Stimulated activated CD4-positive, alpha-beta T cell treated with anti-CD3 and anti-CD28 coated beads, Interleukin-4, amount 100 ng/mL, for 48 hours (primary cell): ENCODE data around the gene ABCA13.

Experiments
- DNase-seq, 2 donors: peaks; one replicate each; pipeline ENCODE4 v3.0.0-alpha.2; 2020; ENCODE audit warnings: low read depth in 2 of 2

The ABCA13 gene

DNA sequence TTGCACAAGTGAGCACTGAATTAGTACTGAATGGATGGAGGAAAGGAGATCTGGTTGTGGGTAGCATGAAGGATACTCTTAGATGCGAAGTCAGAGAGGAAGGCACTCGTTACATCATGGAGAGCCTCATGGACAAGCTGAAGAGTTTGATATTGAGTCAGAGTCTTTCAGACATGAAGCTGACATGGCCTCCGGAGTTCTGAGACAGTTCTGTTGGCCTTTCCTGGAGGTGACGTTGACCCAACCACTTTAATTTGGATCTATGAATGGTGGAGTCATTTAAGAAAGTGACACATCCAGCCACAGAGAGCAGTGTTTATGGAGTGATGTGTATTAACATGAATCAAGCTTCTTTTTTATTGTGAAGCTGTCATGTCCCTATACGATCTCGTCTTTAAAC lies 466.8 kb downstream of the ABCA13 start:
- DNase-seq: no peak

DNA sequence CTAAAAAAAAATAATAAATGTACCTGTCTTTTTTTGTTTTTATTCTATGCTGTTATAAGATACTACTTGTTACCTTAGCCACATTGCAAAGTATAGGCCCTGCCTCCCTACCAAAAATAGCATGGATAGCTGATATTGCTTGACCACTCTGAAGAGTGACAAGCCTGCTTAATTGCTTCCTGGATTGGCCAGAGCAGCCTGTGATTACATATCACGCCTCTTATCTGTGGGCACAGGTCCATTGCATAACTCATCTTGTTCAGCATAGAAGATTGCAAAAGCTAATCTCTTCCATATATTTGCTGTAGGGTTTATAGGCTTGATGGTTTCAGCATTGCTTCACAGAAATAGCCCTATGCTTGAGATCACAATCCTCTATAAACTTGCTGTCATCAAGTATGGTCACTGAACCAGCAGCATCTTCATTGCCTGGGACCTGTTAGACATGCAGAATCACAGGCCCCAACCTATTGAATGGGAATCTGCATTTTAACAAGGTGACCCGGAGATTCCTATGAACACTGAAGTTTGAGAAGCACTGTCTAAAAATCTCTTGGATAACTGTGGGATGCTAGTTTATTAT lies 472.3 kb downstream of the ABCA13 start:
- no peak for DNase-seq

DNA sequence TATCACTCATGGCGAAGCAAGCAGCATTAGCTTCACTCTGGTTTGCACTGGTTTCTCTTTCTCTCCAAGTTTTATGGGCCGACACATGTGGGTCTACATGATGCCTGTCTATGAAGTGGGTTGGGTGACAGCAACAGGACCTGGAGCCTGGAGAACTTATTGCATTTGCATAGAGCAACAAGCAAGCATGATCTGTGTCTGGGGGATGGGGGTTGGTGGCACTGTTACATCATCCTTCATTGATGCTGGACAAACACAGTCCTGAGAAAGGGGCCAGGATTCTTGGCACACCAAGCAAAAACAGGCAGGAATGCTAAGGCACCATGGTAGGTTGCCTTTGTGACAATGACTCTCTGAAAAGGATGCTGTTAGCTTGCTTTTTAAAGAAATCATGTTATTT lies 486.9 kb downstream of the ABCA13 start:
- DNase-seq: no peak

DNA sequence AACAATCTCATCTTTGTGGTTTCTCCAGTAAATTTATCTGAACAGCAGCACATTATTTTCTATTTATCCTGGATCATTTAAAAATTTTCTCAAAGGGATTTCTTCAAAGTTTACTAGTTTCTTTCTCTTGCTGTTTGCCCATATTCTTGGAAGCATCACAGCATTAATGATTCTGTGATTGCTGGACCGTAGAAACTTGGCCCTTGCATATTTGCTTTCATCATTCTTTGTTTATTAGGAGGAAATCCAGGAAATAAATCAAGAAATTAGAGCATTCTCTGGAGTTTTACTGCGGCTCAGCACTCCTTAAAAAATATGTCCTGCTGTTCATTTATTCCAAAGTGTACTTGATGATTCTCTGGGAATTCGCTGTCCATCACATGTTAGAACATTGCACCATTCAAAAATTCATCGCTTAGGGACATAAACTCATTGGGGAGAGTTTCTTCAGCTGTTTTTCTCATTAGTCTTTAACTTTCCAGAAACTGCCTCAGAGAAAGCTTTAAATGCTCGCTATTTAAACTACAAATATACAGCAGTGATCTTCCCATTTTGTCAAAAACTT lies 489.1 kb downstream of the ABCA13 start:
- no peak for DNase-seq

DNA sequence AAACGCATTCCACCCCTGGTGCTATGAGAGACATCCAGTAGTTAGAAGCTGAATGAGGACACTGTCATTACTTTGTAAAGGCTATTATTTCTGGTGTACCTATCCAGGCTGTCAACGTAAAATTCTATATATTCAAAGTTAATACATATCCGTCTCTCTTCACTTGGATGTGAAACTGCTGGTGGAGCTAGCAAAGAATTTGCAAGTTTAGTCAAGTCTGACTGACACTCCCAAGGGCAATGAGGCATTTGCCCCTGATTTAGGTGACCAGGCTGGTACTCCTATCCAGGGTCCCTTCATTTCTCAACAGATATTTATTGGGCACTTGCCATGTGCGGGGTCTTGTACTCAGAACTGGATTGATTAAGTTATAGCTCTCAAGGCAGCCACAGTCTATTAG lies 493.0 kb downstream of the ABCA13 start:
- no peak for DNase-seq

DNA sequence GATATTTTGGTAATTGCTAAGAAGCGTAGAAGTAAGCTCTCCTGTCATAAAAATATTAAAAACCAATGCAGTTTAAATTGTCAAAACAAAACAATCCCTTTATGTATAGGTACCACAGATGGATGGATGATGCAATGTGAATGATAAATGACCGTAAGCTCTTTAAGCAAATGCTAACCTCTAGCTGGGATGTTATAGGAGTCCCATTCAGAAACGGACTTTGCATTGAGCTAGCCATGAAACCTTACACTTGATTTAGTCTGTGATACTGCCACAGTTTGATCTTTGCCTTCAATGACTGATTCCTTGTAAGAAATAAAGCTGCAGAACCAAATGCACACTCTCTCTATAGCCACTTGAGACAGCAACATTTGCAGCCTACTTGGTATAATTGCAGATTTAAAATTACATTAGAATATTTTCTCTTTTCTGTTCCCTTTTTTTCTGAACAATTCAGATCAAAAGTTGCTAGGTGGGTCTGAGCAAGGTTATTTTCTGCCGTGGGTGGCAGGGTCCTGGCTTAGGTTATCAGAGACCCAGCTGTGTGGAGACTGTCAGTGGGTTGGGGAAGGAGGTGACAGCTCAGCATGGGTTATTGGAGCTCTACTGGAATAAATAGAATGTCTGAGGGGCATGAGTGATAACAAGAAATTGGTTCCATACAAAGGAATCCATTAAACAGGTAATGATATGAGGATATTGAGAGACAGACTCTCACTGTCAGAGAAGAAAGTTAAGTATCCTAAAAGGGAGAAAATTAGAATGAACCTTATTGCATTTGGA lies 494.3 kb downstream of the ABCA13 start:
- DNase-seq: no peak

DNA sequence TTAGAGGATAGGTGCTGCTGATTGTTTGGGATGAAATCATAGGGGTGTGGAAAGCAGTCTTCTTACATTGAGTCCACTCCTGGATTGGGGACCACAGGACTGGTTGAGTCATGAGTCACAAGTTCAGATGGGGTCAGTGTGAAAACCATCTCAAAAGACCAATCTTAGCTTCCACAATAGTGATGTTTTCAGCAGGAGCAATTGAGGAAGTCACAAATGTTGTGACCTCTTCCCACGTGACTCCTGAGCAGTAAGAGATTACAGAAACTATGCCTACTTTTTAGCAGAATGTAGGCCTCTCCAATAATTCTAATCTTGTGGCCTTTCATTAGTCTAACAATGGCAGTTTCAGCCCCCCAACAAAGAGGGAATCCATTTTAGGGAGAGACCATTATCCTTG lies 496.1 kb downstream of the ABCA13 start:
- no peak for DNase-seq

DNA sequence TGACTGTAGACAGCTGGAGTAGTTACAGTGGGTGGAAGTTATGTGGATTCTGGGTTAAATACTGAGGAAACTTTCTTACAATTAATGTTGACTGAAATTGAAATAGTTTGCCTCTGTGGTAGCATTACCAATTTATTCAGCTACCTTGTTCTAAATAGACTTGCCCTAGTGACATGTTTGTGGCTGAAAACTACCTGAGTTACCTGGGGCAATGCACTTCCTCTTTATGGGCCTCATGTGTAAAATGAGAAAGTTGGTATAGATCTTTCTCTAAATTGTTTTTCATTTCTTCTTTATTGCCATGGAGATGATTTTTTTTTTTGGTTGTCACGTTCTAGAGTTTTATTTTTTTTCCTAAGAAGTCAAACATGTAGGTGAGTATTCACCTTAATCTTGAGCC lies 500.4 kb downstream of the ABCA13 start:
- no peak for DNase-seq

DNA sequence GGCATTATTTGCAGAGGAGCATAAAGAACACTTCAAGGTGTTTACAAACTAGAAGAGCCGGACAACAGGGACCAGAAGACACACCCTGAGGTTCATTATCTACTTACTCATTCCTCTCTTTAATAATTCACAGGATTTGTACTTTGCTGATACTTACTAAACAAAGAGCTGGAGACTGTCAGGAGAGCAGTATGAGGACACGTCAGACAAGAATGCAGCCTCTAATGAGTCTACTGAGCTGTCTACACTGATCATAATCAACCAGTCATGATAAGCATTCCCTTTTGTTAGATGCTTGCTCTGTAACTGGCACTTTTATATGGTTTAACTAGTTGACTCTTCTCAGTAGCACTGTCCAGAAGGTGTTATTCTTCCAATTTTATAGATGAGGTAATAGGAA lies 509.7 kb downstream of the ABCA13 start:
- no peak for DNase-seq

DNA sequence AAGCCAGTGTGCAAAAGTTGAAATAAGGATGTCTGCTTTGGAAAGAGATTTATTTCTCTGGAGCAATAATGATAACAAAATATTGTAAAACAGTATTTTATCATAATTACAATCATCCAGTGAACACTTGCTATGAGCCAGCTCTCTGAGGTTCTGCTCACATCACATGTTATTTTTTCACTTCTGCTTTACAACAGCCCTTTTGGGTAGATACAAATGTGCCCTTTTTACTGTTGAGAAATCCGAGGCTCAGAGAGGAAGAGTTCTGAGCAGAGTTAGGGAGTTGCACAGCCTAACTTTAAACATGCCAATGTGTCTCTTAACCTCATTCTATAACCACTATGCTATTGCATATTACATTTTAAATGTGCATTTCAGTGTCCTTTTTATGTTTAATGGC lies 520.5 kb downstream of the ABCA13 start:
- no peak for DNase-seq
